HG03135 (cell line): ENCODE results near the gene MYBL2.
"Not testable (repeated sequence)": the region's sequence is repeated elsewhere in the genome, so short reads cannot be mapped to it uniquely, and the experiment has no call there.

Experiments
- ATAC-seq: cut with Tn5 transposase; IDR thresholded peaks from one replicate; pipeline ENCODE4 v1.9.1; 2021; ENCODE audit warnings: mild to moderate bottlenecking, moderate library complexity; ENCODE audit not compliant: unreplicated experiment

The MYBL2 gene

GRCh38 chr20:43666376-43667328 lies at the start of gene MYBL2:
MYBL2 (plus strand) TSS chr20:43667114; CDS start chr20:43667284, 170 bp downstream.
- peak; percentile 72 for ATAC-seq

GRCh38 chr20:43631598-43631997 lies 35.3 kb upstream of the MYBL2 start:
- no peak for ATAC-seq

GRCh38 chr20:43636429-43636828 lies 30.5 kb upstream of the MYBL2 start:
- no peak for ATAC-seq

- no peak for ATAC-seq
Observed at GRCh38 chr20:43642548-43642947, 24.4 kb upstream of the MYBL2 start.

GRCh38 chr20:43650997-43651525 lies 15.9 kb upstream of the MYBL2 start:
- ATAC-seq = no peak

GRCh38 chr20:43651650-43652184 lies 15.2 kb upstream of the MYBL2 start:
- ATAC-seq = not testable (repeated sequence)

- no peak for ATAC-seq
Observed at GRCh38 chr20:43653966-43654365, 12.9 kb upstream of the MYBL2 start.

GRCh38 chr20:43655176-43655575 lies 11.7 kb upstream of the MYBL2 start:
- ATAC-seq = not testable (repeated sequence)

- no peak for ATAC-seq
Observed at GRCh38 chr20:43655937-43656336, 11.0 kb upstream of the MYBL2 start.

GRCh38 chr20:43658069-43658722 lies 8.7 kb upstream of the MYBL2 start:
- peak; percentile 21 for ATAC-seq

- no peak for ATAC-seq
Observed at GRCh38 chr20:43658723-43659419, 8.0 kb upstream of the MYBL2 start.

GRCh38 chr20:43662943-43663655 lies 3.8 kb upstream of the MYBL2 start:
- ATAC-seq = no peak

- ATAC-seq = no peak
Observed at GRCh38 chr20:43665466-43666176, 1.3 kb upstream of the MYBL2 start.

- ATAC-seq = peak; percentile 30
Observed at GRCh38 chr20:43667341-43668132, 623 bp downstream of the MYBL2 start.

- ATAC-seq = no peak
Observed at GRCh38 chr20:43669332-43669731, 2.4 kb downstream of the MYBL2 start.

- ATAC-seq = no peak
Observed at GRCh38 chr20:43670423-43670822, 3.5 kb downstream of the MYBL2 start.

- ATAC-seq = no peak
Observed at GRCh38 chr20:43676368-43676767, 9.5 kb downstream of the MYBL2 start.

GRCh38 chr20:43680981-43681380 lies 14.1 kb downstream of the MYBL2 start:
- no peak for ATAC-seq

- peak; percentile 26 for ATAC-seq
Observed at GRCh38 chr20:43681468-43681942, 14.6 kb downstream of the MYBL2 start.
